Measurements from ENCODE around the gene ACP1.

ACP1 gene

DNA sequence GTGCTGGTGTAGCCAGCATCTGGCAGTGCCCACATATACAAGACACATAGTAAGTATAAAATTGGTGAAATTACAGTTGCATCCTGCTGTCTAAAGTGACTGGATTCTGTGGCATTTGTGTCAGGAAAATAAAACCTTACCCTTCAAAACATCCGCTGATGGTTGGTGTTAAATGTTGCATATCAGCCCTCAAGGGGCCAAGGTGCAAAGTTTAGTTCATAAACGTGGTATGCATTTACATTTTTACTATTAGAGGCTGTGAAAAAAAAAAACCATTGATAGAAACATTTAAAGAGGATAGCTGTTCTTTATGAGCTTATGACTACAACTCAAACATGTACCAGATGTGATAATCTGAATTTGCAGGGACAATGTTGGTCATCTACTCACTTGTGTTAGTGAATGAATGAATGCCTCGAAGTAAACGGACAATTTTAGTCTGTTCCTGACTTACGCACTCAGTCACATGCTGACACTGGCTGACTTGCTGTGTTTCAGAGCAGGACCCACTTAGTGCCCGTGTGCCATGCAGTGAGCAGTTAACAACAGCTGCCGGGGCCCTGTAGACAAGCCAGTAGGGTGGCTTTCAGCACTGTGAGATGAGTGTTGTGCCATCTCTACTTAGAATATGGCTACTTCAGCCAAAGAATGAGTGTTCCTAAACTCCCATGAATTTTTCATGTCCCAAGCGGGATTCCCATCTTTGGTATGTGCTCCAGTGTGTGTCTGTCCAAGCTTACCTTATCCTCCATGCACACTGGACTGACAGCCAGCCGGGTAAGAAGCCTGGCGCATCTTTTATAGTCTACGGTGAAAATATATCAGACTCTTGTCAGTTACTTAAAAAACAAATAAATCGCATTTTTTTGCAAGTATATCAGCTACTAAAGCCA, 17.9 kb downstream of the ACP1 start:
- DNase-seq: no peak

DNA sequence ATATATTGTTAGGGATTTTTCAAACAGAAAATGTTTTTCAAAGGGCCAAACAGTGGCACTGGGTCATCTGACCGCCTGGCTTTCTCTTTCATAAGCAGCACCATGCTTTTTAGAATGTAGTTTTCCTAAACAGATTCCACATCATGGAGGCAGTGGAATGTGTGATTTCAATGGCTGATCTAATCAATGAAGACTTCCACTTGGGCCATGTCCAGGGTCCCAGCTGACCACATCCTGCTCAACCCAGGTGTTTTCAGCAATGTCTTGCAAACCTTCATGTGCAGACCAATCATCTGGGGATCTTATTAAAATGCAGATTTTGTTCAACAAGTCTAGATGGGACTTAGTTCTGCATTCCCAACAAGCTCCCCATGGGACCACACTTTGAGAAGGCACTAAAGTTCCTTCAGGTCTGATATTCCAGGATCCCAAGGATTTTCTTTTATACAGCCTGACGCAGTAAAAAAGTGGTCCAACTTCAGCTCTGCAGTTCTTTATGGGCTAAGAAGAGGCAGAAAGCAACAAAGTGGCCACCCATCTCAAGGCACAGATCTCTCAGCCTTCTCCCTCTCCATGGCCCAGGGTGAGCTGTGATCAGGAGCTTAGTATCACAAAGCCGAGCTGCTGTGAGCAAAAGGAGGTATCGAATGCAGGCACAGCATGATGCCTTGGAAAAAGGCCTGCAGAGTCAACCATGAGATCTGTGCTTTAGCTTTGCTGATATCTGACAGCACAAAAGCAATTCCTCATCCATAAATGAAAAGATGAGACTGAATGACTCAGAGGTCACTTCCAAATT, 19.4 kb downstream of the ACP1 start:
- DNase-seq: no peak

DNA sequence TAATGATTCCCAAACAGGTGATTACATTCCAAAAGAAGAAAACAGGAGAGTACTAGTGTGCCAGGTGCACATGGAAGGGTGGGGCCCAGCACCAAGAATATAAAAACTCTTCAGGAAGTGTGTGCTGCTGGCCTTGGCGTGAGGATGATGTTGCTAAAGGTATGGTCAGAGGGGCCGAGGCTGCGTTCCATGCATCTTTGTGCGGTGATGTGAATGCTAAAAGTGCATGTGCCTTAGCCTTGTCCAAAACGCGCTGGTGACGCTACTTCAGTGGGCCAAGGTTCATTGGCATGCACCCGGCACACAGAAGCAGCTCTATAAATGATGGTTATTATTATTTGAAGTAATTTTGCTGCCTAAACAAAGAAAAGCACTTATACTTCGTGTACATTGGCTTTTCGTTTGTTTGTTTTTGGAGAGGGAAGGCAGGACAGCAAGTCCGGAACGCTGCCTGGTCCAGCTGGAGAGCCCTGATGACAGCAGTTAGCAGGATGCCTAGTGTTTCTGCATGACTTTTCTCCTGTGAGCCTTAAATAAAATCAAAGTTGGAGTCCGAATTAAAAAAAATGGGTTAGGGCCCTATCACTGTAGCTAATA, 20.2 kb downstream of the ACP1 start:
- DNase-seq: no peak

DNA sequence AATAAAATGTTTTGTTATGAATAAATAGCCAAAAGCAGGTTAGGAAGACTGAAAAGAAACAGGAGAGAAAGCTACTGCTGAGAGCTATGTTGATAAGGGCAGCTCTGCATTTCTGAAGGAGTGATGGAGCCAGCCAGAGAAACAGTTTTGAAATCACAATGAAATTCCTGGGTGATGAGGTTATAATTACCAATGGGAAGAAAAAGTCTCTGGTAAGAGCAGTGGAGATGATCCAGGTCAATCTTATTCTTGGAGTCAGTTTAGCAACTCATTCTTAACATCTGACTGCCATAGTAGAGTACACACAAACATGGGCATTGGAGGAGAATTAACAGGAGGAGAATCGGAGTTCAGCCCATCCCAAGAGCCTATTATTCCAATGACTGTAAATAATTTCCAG, 20.8 kb downstream of the ACP1 start:
- DNase-seq: no peak

DNA sequence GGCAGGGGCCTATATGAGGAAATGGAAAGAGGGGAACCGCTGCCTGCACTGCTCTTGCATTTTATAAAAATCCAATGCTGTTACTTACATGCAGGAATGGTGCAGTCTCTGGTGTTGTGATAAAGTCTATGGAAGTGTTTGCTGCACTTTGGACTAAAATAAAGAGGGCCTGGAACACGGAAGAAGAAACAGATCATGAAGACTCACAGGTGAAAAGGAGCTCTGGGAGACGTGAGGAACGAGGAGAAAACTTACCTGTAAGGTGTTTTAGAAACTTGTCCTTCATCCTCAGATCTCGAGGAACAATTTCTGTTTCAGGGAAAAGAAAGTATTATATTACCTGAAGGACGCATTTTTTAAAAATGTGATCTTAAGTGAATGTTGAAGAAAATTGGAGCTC, 21.3 kb downstream of the ACP1 start:
- no peak for DNase-seq

DNA sequence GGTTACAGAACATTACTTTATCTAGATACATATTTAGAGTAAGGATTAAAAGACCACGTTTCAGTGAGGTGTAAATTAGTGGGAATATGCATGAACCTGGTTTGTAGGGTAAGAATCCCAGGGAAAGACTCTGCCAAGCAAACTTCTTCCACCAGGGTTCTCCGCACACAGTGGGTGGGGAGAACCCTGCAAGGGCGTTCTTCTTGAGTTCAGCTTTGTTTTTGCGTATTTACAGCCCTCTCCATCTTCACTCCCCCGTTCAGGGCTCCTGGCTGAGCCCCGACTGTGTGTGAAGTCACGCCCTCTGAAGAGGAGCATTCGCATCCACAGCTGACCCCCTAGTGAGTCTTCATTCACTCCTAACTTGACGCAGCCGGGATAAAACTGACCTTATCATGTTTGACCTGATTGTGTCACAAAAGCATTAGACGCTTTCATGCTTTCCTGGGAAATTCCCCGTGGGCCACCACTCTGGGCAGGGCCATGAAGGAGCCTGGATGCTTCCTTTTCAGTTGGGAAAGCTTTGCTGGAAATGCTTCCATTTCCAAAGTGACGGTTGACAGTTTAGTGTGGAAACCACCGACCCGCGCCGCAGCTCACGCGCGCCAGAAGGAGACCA, 22.1 kb downstream of the ACP1 start:
- no peak for DNase-seq

DNA sequence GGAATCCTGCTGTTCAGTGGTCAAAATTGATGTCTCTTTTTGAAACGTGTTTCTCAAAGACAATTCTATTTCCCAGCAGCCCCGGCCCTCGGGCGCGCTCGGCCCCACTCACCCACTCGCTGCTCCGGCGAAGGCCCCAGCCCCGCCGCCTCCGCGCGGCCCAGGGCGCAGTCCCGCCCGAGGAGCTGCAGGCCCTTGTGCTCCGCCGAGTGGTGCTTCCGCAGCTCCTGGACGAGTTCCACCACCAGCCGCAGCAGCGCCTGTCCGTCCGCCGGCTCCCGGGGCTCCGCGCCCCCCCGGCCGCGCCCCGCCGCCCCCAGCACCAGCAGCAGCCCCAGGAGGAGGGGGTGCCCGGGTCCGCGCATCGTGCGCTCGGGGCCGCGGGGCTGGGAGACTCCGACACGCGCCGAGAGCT, 22.7 kb downstream of the ACP1 start:
- DNase-seq: no peak

DNA sequence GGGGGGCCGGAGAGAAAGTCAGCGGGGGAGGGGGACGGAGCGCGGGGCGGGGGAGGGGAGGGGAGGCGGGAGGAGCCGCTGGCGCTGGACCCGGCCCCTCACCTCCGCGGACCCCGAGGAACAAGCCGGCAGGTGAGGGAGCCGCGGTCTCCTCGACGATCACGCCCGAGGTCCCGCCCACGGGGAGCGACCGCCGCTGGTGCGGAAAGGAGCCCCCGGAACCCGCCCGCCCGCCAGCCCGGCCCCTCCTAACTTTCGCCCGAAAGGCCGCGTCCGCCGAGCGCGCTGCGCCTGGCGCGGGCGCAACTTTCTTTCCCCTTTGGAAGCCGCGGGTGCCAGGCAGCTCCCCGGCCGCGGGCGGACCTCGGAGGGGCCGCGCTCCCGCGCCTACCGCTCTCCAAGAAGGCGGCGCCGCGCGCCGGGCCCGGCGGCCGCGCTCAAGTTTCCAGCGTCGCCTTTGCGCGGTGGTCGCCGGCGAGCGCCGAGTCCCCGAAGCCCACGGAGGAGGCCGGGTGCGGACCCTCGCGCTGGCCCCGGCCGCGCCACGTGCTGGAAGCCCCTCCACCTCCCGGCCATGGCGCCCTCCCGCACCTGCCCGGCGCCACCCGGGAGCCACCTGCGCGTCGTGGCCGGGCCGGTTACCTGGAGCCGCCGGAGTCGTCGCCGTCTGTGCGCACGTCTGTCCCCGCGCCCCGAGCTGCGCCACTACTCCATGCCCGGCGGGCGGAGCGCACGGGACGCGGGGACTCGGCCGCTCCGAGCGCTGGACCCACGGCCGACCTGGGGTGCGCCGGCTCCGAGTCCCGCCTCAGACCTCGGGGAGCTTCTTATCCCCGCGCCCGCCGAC, 23.4 kb downstream of the ACP1 start, which contains the start of gene ALKAL2:
Gene ALKAL2 (minus strand): TSS at position 181 of the 847 bp plus-strand sequence. CDS start 256 bp downstream, outside the sequence.
- no peak for DNase-seq

DNA sequence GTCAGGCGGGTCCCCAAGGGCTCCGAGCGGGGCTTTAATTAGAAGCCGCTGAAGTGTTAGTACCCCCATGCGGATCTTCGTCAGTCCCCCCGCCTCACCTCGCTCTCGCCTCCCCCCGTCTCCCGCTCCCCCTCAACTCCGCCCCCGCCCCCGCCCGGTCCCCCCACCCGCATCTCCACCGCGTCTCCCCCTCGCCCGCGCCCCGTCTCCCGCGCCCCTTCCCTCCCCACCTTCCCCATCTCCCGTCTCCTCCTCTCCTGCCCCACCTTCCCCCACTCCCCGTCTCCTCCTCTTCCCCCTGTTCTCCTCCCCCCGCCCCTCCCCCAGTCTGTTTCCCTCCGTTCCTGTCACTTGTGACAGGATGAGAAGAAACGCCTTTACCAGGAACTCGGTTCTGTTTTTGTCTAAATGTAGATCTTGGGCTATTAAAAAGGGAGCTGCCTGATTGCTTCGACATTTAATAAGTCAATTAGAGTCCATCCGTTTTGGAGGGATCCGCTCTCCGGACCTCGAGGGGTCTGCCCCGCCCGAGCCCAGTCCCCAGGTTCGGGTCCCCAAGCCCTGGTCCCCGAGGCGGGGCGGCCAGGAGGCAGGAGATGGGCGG, 24.1 kb downstream of the ACP1 start:
- DNase-seq: no peak

DNA sequence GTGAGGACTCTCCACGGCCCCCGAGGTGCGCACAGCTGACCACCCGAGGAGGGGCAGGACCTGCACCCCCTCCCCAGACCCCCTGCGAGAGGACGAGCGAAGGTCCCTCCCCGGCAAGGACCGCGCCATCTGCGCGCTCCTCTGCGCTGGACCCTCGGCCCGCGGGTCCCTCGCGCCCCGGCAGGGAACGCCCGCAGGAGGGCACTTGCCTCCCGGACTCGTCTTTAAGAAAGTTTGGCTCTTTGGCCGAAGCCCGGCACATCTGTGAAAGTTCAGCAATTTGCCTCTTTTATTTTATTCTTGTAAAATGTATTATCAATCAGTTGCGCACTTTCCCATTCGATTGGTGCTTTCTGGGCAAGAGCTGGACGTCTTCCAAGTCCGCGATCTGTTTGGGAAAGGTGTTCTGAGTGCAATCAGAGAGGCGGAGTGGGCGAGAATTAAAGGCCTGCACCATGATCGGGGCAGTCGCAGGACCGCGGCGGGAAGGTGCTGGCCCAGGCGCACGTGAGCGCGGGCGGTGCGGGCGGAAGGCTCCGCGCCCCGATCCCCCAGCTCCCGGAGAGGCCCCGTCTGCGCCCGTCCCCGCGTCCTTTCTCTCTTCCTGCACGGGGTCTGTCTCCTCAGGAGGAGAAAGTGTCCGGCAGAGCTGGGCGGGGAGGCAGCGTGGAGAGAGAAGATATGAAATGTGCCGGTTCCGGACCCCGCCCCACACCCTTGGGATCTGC, 24.8 kb downstream of the ACP1 start:
- no peak for DNase-seq

DNA sequence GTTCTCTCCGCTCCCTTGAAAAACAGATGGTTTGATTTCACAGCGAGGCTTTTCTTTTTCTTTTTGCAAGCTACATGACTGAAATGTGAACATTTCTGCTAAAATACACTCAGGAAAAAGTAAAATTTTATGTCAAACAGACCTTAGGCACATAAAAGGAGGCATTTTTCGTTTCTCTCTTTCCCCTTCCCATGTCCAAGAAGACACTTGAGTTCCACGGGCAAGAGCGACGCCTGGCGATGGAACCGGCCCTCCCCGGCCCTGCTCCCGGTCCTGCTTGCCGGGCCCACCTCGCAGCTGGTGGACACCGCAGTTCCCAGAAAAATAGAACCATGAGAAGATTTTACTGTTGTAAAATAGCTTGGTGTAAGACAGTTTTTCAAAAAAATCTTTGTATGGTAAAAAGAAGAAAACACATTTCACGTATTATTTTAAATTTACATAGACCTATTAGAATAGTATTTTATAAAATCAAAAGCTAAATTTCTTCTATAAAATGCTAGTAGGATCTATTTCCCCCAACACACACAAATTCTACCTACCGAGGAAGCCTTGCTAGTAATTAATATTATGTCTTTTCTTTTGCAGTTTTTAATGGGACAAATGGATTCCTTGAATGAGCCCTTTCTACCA, 25.5 kb downstream of the ACP1 start:
- DNase-seq: peak; percentile 46

DNA sequence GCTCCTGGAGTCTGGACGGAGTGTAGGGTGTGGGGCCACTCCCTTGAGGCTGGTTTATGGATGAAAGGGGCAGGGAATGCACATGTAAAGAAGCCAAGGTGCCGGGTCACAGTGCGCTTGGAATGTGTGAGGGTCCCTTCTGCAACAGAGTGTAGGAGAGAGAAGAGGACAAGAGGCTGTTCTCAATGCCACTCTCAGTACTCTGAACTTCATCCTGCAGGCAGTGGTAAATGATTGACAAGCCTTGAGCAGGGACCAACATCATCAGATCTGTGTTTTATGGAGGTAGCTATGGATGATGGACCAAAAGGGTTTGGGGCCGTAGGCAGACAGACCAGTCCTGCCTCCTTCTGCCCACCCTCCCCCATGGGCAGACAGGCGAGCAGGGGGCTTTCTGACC, 30.3 kb downstream of the ACP1 start:
- DNase-seq: no peak

DNA sequence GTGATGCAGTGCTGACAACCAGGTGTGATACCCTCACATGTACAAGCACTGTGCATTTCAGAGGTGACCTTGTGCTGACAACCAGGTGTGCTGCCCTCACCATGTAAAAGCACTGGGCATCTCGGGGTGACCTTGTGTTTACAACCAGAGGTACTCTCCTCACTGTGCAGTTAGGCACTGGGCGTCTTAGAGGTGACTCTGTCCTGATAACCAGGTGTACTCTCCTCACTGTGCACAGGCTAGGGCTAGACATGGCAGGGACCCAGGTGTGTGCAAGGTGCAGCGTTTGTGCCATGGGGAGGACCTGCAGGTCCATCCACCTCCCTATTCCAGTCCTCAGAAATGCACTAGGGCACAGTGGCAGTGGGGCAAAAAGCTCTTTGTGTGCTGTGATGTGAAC, 31.6 kb downstream of the ACP1 start:
- DNase-seq: no peak

DNA sequence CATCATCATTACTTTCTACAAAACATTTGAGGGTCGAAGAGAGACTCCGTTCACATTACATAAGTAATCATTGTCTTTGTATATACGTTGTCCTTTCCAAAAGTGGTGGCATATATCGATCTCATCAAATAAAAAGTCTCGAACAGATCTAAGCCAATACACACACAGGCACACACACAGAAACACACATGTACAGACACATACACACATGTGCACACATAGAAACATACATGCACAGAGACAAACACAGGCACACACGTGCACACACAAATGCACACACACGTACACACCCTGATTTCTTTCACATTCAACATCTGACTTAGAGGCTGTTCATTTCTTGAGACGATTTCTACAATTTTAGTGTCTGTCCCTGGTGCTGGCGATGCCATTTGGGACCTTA, 40.6 kb downstream of the ACP1 start:
- no peak for DNase-seq

DNA sequence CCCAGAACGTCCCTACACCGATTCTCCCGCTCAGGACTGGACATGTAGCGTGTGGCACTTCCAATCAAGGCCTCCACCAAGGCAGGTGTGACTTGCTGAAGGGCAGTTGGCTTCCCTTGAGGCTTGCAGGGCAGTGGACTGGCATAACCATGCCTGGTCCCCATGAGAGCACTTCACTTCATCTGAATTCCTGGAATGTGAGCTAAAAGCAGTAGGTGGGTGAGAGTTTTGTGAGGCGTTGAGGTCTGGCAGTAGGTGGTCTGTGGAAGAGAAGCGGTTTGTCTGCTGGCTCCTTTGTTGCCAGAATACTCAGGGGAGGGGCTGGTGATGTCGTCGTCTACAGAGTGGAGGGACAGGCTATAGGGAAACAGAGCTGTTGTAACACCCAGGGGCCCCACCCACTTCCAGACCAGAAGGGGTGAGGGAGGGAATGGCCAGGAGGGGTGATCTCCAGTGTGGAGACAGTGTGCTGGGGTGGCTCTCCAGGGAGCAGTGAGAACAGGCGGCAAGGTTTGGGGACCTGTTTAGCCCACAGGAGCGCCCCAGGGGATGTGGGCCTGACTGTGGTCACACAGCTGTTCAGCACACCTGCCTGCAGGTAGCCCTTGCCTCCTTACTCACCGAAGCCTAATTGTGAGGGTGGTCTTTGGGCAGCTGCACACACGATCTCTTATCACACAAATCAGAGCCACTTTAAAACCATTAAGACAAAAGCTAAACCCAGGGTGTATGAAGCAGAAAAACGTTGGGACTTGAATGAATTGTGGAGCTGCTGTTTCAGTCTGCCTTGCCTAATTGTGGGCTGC, 44.6 kb downstream of the ACP1 start:
- DNase-seq: no peak

DNA sequence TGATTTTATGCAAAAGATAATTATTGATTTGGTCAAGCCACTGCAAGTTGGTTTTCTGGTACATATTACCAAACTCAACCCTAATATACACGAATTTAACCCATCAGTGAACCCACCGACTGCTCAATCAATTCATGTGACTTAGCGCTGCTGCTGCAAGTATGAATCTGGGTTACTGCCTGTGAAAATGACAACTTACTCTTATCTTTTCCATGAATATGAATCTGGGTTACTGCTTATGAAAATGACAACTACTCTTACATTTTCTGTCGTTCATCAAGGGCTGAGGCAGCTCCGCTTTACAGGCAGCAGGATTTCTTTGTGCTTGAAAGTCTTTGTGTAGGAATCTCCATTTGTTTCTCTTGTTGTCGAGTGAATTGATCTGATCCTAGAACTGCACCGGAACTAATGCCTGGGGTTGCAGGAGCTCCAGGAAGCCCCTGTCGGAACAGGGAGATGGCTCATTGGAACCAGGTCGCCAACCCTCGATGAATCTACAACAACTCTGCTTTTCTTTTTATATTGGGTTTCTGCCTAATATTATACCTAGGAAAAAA, 45.3 kb downstream of the ACP1 start:
- DNase-seq: no peak

DNA sequence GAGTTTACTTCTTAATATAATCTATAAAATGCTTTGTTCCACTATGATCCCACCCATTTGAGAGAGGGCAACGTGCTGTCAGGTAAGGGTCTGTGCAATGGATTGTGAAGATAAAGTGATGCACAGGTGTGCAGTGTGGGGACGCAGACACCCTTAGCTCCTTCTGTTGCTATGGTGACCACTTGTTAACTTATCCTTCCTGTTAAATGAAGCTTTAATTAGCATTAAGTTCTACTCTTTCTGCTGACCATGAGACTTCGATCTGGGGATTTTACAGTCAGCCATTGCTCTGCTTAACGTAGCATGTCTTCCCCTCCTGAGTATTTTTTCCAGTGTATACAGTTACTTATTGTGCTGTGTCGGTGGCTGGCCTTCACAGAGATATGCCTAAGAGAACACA, 46.2 kb downstream of the ACP1 start:
- no peak for DNase-seq

DNA sequence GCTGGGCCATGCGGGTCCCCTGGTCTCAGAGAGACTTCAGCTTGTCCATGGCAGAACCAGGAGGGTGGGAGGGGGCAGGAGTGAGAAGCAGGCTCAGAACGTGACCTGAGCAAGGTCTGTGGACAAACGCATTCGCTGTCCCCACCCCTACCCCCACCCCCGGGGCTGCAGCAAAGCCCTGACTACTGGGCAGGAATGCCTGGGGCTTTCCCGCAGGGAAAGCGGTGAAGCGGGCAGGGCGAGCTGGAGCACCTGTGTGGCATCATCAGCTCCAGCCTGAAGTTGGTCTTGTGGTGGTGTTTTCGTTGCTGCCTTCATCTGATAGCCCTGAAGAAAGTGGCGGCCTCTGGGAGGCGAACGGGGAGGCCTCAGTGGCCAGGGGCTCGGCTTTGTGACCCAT, 49.2 kb downstream of the ACP1 start:
- no peak for DNase-seq
